Upper lobe of left lung (tissue), 4 donors: ENCODE results near the gene RASAL2.

Source experiments
- CTCF ChIP-seq, 6 experiments: fragments of 450-650 bp in 4 of 6; fragments of 200-600 bp in 2 of 6; sonication (generic) in 2 of 6; IDR thresholded peaks; one replicate each; pipeline ENCODE4 v1.5.1; 2016 to 2019; ENCODE audit warnings: antibody characterized with exemption in 6 of 6
- POLR2A ChIP-seq, 4 donors: fragments of 450-650 bp; IDR thresholded peaks; one replicate each; pipeline ENCODE4 v1.5.1; 2016 to 2017; ENCODE audit warnings: antibody characterized with exemption in 4 of 4, mild to moderate bottlenecking in 2 of 4

GRCh38 chr1:178496410-178497135 lies 402.7 kb downstream of the RASAL2 start, which contains the start of gene CLEC20A:
- TF ChIP-seq POLR2A (IDR thresholded peaks at IDR 0.05) (no peak), CTCF (IDR thresholded peaks at IDR 0.05) (no peak)
